NB4 (cell line): ENCODE results near the gene ACAT2.
A peak's percentile ranks its signal among the peaks of the same experiment; 100 is the strongest.

Source experiments
- CTCF ChIP-seq: IDR thresholded peaks from one replicate; pipeline ENCODE4 v1.5.1; 2012; ENCODE audit warnings: low read depth, low read length
- MAX ChIP-seq: IDR thresholded peaks from 2 replicates; pipeline ENCODE4 v1.6.1; 2011; ENCODE audit warnings: low read depth, low read length

- TF ChIP-seq CTCF (no peak), MAX (peak; percentile 20; the same call in 1 of the 2 replicates)
These were observed 44.2 kb downstream of the ACAT2 start for GRCh38 chr6:159806021-159806458.
